Karpas-422 (cell line): ENCODE results near the gene POU3F3. TPM values are rescaled to one million over a fixed set of nuclear protein-coding genes. Genes with fewer than 3 reads are reported as not detected.

Experiments used
- DNase-seq: peaks from one replicate; pipeline ENCODE4 v3.0.0-alpha.2; 2015
- H2AFZ ChIP-seq: fragments of 200-600 bp; sonication (generic); 2 replicates; pipeline ENCODE4 v1.6.1; 2014; ENCODE audit warnings: antibody characterized with exemption, low read length, mixed read lengths
- H3K27ac ChIP-seq: fragments of 200-600 bp; sonication (generic); 2 replicates; pipeline ENCODE4 v1.5.1; 2014; ENCODE audit warnings: mild to moderate bottlenecking, low read length, moderate library complexity
- H3K27me3 ChIP-seq: fragments of 200-600 bp; sonication (generic); 2 replicates; pipeline ENCODE4 v1.6.1; 2014; ENCODE audit warnings: low read length, mixed read lengths
- H3K36me3 ChIP-seq: fragments of 200-600 bp; sonication (generic); 2 replicates; pipeline ENCODE4 v1.6.1; 2014; ENCODE audit warnings: low read length, mixed read lengths; ENCODE audit not compliant: insufficient read depth
- H3K4me1 ChIP-seq: fragments of 200-600 bp; sonication (generic); 2 replicates; pipeline ENCODE4 v1.6.1; 2014; ENCODE audit warnings: mild to moderate bottlenecking, low read length, mixed read lengths
- H3K4me2 ChIP-seq: fragments of 200-600 bp; sonication (generic); 2 replicates; pipeline ENCODE4 v1.6.1; 2014; ENCODE audit warnings: low read length, low read depth, mild to moderate bottlenecking; ENCODE audit not compliant: poor library complexity, severe bottlenecking
- H3K4me3 ChIP-seq: fragments of 200-600 bp; sonication (generic); 2 replicates; pipeline ENCODE4 v1.5.1; 2014; ENCODE audit warnings: mild to moderate bottlenecking, antibody characterized with exemption, low read length, mixed read lengths
- H3K79me2 ChIP-seq: fragments of 200-600 bp; sonication (generic); 2 replicates; pipeline ENCODE4 v1.6.1; 2014; ENCODE audit warnings: mild to moderate bottlenecking, low read length, mixed read lengths
- H3K9ac ChIP-seq: fragments of 200-600 bp; sonication (generic); 2 replicates; pipeline ENCODE4 v1.6.0; 2014; ENCODE audit warnings: low read length
- H3K9me2 ChIP-seq: fragments of 200-600 bp; sonication (generic), shearing (Covaris generic); replicated peaks from 2 replicates; pipeline ENCODE4 v1.6.0; 2014; ENCODE audit warnings: mild to moderate bottlenecking, low read length, moderate library complexity; ENCODE audit not compliant: insufficient read depth
- H3K9me3 ChIP-seq: fragments of 300-700, 200-600 bp; sonication (generic); 2 replicates; pipeline ENCODE4 v1.6.1; 2014; ENCODE audit warnings: low read length, mixed read lengths
- H4K20me1 ChIP-seq: fragments of 200-600 bp; sonication (generic); 2 replicates; pipeline ENCODE4 v1.6.1; 2014; ENCODE audit warnings: mild to moderate bottlenecking, antibody characterized with exemption, low read length, low read depth; ENCODE audit not compliant: insufficient read depth
- small RNA-seq: library from RNA; depleted of rRNA; stranded (forward); fragments of <200 nt; gene quantifications from one replicate; pipeline ENCODE3, GENCODE V24; 2014
- total RNA-seq: library from RNA; depleted of rRNA; stranded (reverse); fragments of >200 nt; shearing (Covaris generic); gene quantifications from 2 replicates; pipeline ENCODE4 v1.2.3, GENCODE V29; 2014; ENCODE audit warnings: low replicate concordance; rRNA removed

The POU3F3 gene
- total RNA-seq, 1 experiment from 2014 or later: not detected

DNA sequence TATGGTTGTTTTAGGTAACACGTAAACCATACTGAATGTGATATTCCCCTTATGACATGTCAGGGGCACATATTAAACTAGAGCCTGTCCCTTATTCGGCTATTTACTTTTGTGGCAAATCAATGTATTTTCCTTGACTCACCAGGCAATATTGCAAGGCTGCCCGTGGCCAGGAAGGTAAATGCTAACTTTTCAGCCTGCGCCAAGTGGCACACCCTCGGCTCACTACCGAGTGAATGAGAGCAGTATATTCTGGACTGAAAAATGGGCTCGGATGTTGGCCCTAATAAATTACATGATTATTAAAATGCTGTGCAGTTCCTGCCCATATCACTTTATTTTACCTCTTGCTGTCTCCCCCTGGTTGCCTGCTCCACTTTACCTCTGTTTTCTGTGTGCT, 46.7 kb downstream of the POU3F3 start:
- Histone ChIP-seq H4K20me1 (no peaks in the 10 kb centered on the region), H3K9me2 (no peaks in the 10 kb centered on the region), H3K9ac (no peak overlapping the region), H3K4me1 (no peaks in the 10 kb centered on the region), H3K4me2 (no peak overlapping the region), H3K9me3 (no peaks in the 10 kb centered on the region), H3K27me3 (no peaks in the 10 kb centered on the region), H3K4me3 (no peak overlapping the region), H3K36me3 (no peaks in the 10 kb centered on the region), H3K79me2 (no peaks in the 10 kb centered on the region), H2AFZ (no peak overlapping the region), H3K27ac (no peak overlapping the region)
- no peak for DNase-seq

GRCh38 chr2:104901037-104901881, 47.3 kb downstream of the POU3F3 start:
- H3K9me3 ChIP-seq: no peaks in the 10 kb centered on the region

GRCh38 chr2:104902317-104902716, 48.4 kb downstream of the POU3F3 start:
- Histone ChIP-seq H2AFZ (no peak overlapping the region), H4K20me1 (no peaks in the 10 kb centered on the region), H3K9ac (no peak overlapping the region), H3K4me1 (no peaks in the 10 kb centered on the region), H3K36me3 (no peaks in the 10 kb centered on the region), H3K27ac (no peak overlapping the region), H3K9me2 (no peaks in the 10 kb centered on the region), H3K79me2 (no peaks in the 10 kb centered on the region), H3K9me3 (no peaks in the 10 kb centered on the region), H3K27me3 (no peaks in the 10 kb centered on the region), H3K4me3 (no peak overlapping the region), H3K4me2 (no peak overlapping the region)
- DNase-seq: no peak

More at GRCh38 chr2:104901037-104901881, 47.3 kb downstream of the POU3F3 start:
- no peaks in the 10 kb centered on the region for H3K4me1 ChIP-seq
- no peak overlapping the region for H3K4me3 ChIP-seq
- no peaks in the 10 kb centered on the region for H3K27me3 ChIP-seq
- no peaks in the 10 kb centered on the region for H3K9me2 ChIP-seq
- no peaks in the 10 kb centered on the region for H3K79me2 ChIP-seq
- no peak for DNase-seq
- no peaks in the 10 kb centered on the region for H3K36me3 ChIP-seq
- H3K9ac ChIP-seq: no peak overlapping the region
- no peak overlapping the region for H3K27ac ChIP-seq
- no peak overlapping the region for H3K4me2 ChIP-seq
- no peaks in the 10 kb centered on the region for H4K20me1 ChIP-seq
- no peak overlapping the region for H2AFZ ChIP-seq

Small RNA genes within 50 kb of the gene (small RNA-seq; reads per million reads assigned to genes)
- not detected for gene AC018730.1

Other genes starting within 250 kb of the POU3F3 start
- gene MRPS9, start 184.0 kb downstream of the POU3F3 start, total RNA-seq: 24.5 and 64.1 TPM in 2 replicates